GM12878 (cell line): ENCODE measurements around the gene IER2. TPM values are rescaled to one million over a fixed set of nuclear protein-coding genes. Genes with fewer than 3 reads are reported as not detected.

Experiments used
- ATAC-seq: fragments of 200-7000 bp; cut with Tn5 transposase; 3 replicates; pipeline ENCODE4 v1.9.1; 2020; ENCODE audit warnings: mild to moderate bottlenecking, moderate library complexity
- BruUV-seq: library from RNA; stranded (reverse); fragments of 400-500 nt; replicated peaks from 2 replicates; lab custom pipeline; 2021; lab: Mats Ljungman, UMichigan
- CTCF ChIA-PET: fragments of 300-600 bp; sonication (Branson Sonifier 250); formaldehyde crosslinking; extraction: SDS; loops from one replicate; lab custom pipeline; 2021; ENCODE audit warnings: inconsistent platforms; lab: Yijun Ruan, JAX
- POLR2A ChIA-PET: fragments of 350-600 bp; formaldehyde crosslinking; extraction: SDS; loops from one replicate; lab custom pipeline; 2021; ENCODE audit warnings: inconsistent platforms; lab: Charles Lee
- RAD21 ChIA-PET: fragments of 300-600 bp; sonication (Branson Sonifier 250); formaldehyde crosslinking; loops from one replicate; lab custom pipeline; 2023; ENCODE audit warnings: antibody characterized with exemption; ENCODE audit not compliant: unreplicated experiment; lab: Charles Lee
- SMC1A ChIA-PET: fragments of 300-600 bp; sonication (Branson Sonifier 250); formaldehyde crosslinking; loops from one replicate; lab custom pipeline; 2023; ENCODE audit not compliant: unreplicated experiment, uncharacterized antibody; lab: Charles Lee
- DNase-seq: peaks from one replicate; pipeline ENCODE4 v3.0.0-alpha.2; 2011; ENCODE audit warnings: low read depth, low spot score
- FAIRE-seq: peaks from 3 replicates; lab custom pipeline; 2011; peaks lifted over from hg19 to GRCh38; lab: Jason Lieb, UNC
- H2AFZ ChIP-seq: 2 replicates; pipeline ENCODE4 v1.6.0; 2011; ENCODE audit warnings: low read depth, low read length, control low read depth; ENCODE audit not compliant: control insufficient read depth
- H3K27ac ChIP-seq: 2 replicates; pipeline ENCODE4 v1.5.1; 2011; ENCODE audit warnings: control low read depth; ENCODE audit not compliant: control insufficient read depth, insufficient read depth
- H3K27me3 ChIP-seq, 2 experiments: replicated peaks in 1 of 2; 2 replicates each; pipeline versions ENCODE4 v1.6.0 to v1.6.1; 2011; ENCODE audit warnings: low read length in 1 of 2; ENCODE audit not compliant: control insufficient read depth in 2 of 2, insufficient read depth in 2 of 2
- H3K36me3 ChIP-seq, 2 experiments: 2 replicates each; pipeline ENCODE4 v1.5.1; 2011; ENCODE audit warnings: low read length in 1 of 2; ENCODE audit not compliant: control insufficient read depth in 2 of 2, insufficient read depth in 2 of 2
- H3K4me1 ChIP-seq: 2 replicates; pipeline ENCODE4 v1.6.1; 2011; ENCODE audit warnings: mild to moderate bottlenecking, low read length, moderate library complexity, mixed read lengths; ENCODE audit not compliant: control insufficient read depth, insufficient read depth
- H3K4me2 ChIP-seq: 2 replicates; pipeline ENCODE4 v1.6.0; 2011; ENCODE audit warnings: control low read depth; ENCODE audit not compliant: control insufficient read depth, insufficient read depth
- H3K4me3 ChIP-seq: fragments of 200-600 bp; sonication (generic); 2 replicates; pipeline ENCODE4 v1.5.1; 2016
- H3K79me2 ChIP-seq: 2 replicates; pipeline ENCODE4 v1.6.0; 2011; ENCODE audit warnings: low read length; ENCODE audit not compliant: control insufficient read depth, insufficient read depth
- H3K9ac ChIP-seq: 2 replicates; pipeline ENCODE4 v1.8.0; 2011; ENCODE audit warnings: low read length, control low read depth, mixed read lengths; ENCODE audit not compliant: control insufficient read depth, insufficient read depth
- H3K9me3 ChIP-seq: replicated peaks from 3 replicates; pipeline ENCODE4 v1.5.1; 2011; ENCODE audit warnings: mild to moderate bottlenecking, low read length; ENCODE audit not compliant: control insufficient read depth, insufficient read depth
- H4K20me1 ChIP-seq: 2 replicates; pipeline ENCODE4 v1.6.0; 2011; ENCODE audit not compliant: control insufficient read depth, insufficient read depth
- BHLHE40 ChIP-seq, 2 experiments: fragments of 450-650 bp in 1 of 2; IDR thresholded peaks; 2 replicates each; pipeline ENCODE4 v1.6.1; 2011 to 2017; ENCODE audit warnings: low read depth in 2 of 2, borderline replicate concordance in 1 of 2, improper control_type of control experiment in 1 of 2, low read length in 1 of 2, mild to moderate bottlenecking in 1 of 2
- HDGF ChIP-seq: fragments of 450-650 bp; IDR thresholded peaks from 2 replicates; pipeline ENCODE4 v1.6.1; 2016; ENCODE audit warnings: antibody characterized with exemption
- MEF2A ChIP-seq: IDR thresholded peaks from 2 replicates; pipeline ENCODE4 v1.6.1; 2011; ENCODE audit warnings: low read depth, mild to moderate bottlenecking, low read length, moderate library complexity; ENCODE audit not compliant: insufficient read depth
- NKRF ChIP-seq: fragments of 450-650 bp; conservative IDR thresholded peaks from 2 replicates; pipeline ENCODE4 v1.6.1; 2017; ENCODE audit warnings: mild to moderate bottlenecking, moderate library complexity
- RFX5 ChIP-seq: IDR thresholded peaks from 2 replicates; pipeline ENCODE4 v1.6.1; 2011; ENCODE audit warnings: low read depth, low read length, improper control_type of control experiment
- SKIL ChIP-seq: fragments of 450-650 bp; IDR thresholded peaks from 2 replicates; pipeline ENCODE4 v1.6.1; 2017; ENCODE audit warnings: mild to moderate bottlenecking, low read depth, inconsistent platforms; ENCODE audit not compliant: poor library complexity, severe bottlenecking
- SREBF2 ChIP-seq: IDR thresholded peaks from 2 replicates; pipeline ENCODE4 v1.6.1; 2012; ENCODE audit warnings: mild to moderate bottlenecking, low read length
- TBL1XR1 ChIP-seq: IDR thresholded peaks from 2 replicates; pipeline ENCODE4 v1.6.1; 2012; ENCODE audit warnings: low read depth, low read length, improper control_type of control experiment
- USF2 ChIP-seq: IDR thresholded peaks from 2 replicates; pipeline ENCODE4 v1.6.1; 2011; ENCODE audit warnings: low read depth, low read length, improper control_type of control experiment, borderline replicate concordance
- WGBS: methylation state at CpG from one replicate; pipeline ENCODE4 v1.1.6; 2016; ENCODE audit warnings: low lambda C conversion rate; ENCODE audit not compliant: insufficient replicate concordance, insufficient coverage; ENCODE audit errors: missing lambda C conversion rate; 5-methylcytosine and 5-hydroxymethylcytosine counted together
- in situ Hi-C: fragments of 300-500 bp; cut with MboI; formaldehyde crosslinking; loops from 9 replicates; pipeline ENCODE4 v1.14.3; 2018; ENCODE audit warnings: mixed read lengths
- intact Hi-C: fragments of 100-400 bp; cut with micrococcal nuclease; formaldehyde crosslinking; loops from one replicate; pipeline ENCODE4 v1.14.2; 2022; ENCODE audit not compliant: unreplicated experiment
- polyA plus RNA-seq, 11 experiments: library from polyadenylated mRNA; depleted of rRNA in 4 of 11; unstranded in 6 of 11; stranded (reverse) in 5 of 11; fragments of >200 nt; fragmentation: Nextera tagmentation in 4 of 11; fragmentation: Illumina TruSeq in 1 of 11; extraction: Ambion mirVana in 4 of 11; extraction: Trizol in 1 of 11; gene quantifications; 1 replicate in 1 of 11; 2 replicates in 10 of 11; pipeline versions ENCODE4 v1.2.1 to v1.2.3, GENCODE V29; 2011 to 2016; ENCODE audit warnings: inconsistent platforms in 2 of 11, missing spikeins in 2 of 11, low read depth in 1 of 11
- total RNA-seq, 4 experiments: library from RNA; depleted of rRNA in 3 of 4; stranded (reverse); fragments of >200 nt in 3 of 4; fragmentation: Illumina TruSeq in 1 of 4; extraction: Trizol in 1 of 4; gene quantifications; 2 replicates each; pipeline versions ENCODE4 v1.2.1 to v1.2.3, GENCODE V29; 2013 to 2021

Gene IER2
- total and polyA plus RNA-seq, 10 of the 15 experiments (the other 5 are each of a cell fraction or from before 2014, with no cell fraction given), result 2.8 to 94.5 (median 24.9) TPM

GRCh38 chr19:13115936-13116281, 34.3 kb upstream of the IER2 start:
- H3K27me3 ChIP-seq, result no peaks in the 10 kb centered on the region
- ChIA-PET CTCF (no interaction called here), POLR2A (no interaction called here), RAD21 (no interaction called here), SMC1A (no interaction called here)
- H3K36me3 ChIP-seq, result peaks cover 3 to 8% of the 10 kb centered on the region in 2 experiments; a peak in 3 of 4 replicates
- no peak overlapping the region; the same call in 1 of the 2 replicates for H2AFZ ChIP-seq
- H3K9me3 ChIP-seq, result no peaks in the 10 kb centered on the region
- intact Hi-C loops (loop anchor here (5.0 kb wide), 1 partner anchor 146 kb away; no protein-coding TSS in a partner anchor), in situ Hi-C loops (no loop called here)
- H3K79me2 ChIP-seq, result peaks cover 42% of the 10 kb centered on the region
- FAIRE-seq (no peak), DNase-seq (no peak), ATAC-seq (no peak)
- H3K9ac ChIP-seq, result peak overlapping the region; percentile 79
- no TSS peak for BruUV-seq
- H3K4me3 ChIP-seq, result peak overlapping the region; percentile 98
- H3K27ac ChIP-seq, result peak overlapping the region; percentile 71
- H3K4me2 ChIP-seq, result peak overlapping the region; percentile 97
- TF ChIP-seq BHLHE40 (IDR thresholded peaks at IDR 0.05; ENCODE audit: borderline replicate concordance in 1 of 2, low read depth in 2 of 2, low read length in 1 of 2), result no peak
- no peak for TF ChIP-seq NKRF
- TF ChIP-seq SREBF2, result no peak
- TF ChIP-seq SKIL, result no peak
- TF ChIP-seq RFX5, result no peak
- no peak for TF ChIP-seq HDGF
- TF ChIP-seq MEF2A, result no peak
- TF ChIP-seq TBL1XR1, result no peak
- TF ChIP-seq USF2, result no peak
- WGBS, result under 1% methylated on average over 16 of the region's 18 CpGs
- peaks cover 26% of the 10 kb centered on the region for H3K4me1 ChIP-seq
- peaks cover 4% of the 10 kb centered on the region; the same call in 1 of the 2 replicates for H4K20me1 ChIP-seq
